ENCODE data around the gene FBXL7. TPM values are rescaled to one million over a fixed set of nuclear protein-coding genes. Genes with fewer than 3 reads are reported as not detected.

Gene FBXL7
- total RNA-seq, 1 donor from 2014 or later: 30.4 TPM

DNA sequence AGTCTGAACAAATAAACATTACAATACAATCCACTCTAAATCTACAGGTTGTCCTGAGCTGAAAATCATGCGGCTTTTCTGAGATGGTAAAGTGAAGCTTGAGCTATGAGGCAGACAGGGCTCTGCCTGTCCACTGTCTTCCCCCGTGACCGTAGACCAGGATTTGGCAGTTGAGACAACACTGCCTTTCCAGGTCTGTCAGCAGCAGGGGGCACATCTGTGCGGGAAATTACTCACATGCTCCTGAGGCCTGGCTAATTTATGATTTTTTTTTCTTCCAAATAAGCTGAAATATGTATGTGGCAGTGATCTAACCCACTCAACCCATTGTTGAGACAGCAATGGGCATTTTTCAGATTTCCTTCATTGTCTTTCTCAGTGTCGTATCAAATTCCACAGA lies 307.9 kb downstream of the FBXL7 start:
- intact Hi-C loops (cut with DNase I): no loop called here
- no peaks in the 10 kb centered on the region for H3K9me3 ChIP-seq
- DNase-seq (ENCODE audit: low spot score in 2 of 2): no peak
- no peak overlapping the region for H3K27ac ChIP-seq
- no peaks in the 10 kb centered on the region for H3K4me1 ChIP-seq
- no peaks in the 10 kb centered on the region for H3K36me3 ChIP-seq
- no peak overlapping the region for H3K4me3 ChIP-seq
- H3K27me3 ChIP-seq: no peaks in the 10 kb centered on the region
- TF ChIP-seq, protein P1, sequence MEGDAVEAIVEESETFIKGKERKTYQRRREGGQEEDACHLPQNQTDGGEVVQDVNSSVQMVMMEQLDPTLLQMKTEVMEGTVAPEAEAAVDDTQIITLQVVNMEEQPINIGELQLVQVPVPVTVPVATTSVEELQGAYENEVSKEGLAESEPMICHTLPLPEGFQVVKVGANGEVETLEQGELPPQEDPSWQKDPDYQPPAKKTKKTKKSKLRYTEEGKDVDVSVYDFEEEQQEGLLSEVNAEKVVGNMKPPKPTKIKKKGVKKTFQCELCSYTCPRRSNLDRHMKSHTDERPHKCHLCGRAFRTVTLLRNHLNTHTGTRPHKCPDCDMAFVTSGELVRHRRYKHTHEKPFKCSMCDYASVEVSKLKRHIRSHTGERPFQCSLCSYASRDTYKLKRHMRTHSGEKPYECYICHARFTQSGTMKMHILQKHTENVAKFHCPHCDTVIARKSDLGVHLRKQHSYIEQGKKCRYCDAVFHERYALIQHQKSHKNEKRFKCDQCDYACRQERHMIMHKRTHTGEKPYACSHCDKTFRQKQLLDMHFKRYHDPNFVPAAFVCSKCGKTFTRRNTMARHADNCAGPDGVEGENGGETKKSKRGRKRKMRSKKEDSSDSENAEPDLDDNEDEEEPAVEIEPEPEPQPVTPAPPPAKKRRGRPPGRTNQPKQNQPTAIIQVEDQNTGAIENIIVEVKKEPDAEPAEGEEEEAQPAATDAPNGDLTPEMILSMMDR (IDR thresholded peaks at IDR 0.05): no peak

DNA sequence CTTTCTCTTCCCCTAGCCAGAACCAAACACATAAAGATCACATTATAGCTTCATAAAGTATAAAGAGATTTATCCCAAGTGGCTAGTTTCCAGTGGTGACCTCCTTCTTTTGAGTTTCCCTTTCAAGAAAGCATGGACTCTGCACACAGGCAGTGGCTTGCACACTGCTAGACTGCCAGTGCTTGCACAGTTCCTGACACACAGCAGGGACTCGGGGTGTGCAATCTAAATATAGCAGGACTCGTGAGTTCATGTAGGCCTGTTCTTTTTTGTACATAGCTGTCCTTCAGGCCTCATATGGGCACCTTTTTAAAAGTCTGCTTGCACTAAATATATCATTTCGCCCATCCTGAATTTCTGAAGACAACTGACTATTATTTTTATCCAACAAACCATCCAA lies 308.6 kb downstream of the FBXL7 start:
- Histone ChIP-seq H3K27ac (no peak overlapping the region), H3K27me3 (no peaks in the 10 kb centered on the region), H3K36me3 (no peaks in the 10 kb centered on the region), H3K4me1 (no peaks in the 10 kb centered on the region), H3K9me3 (no peaks in the 10 kb centered on the region), H3K4me3 (no peak overlapping the region)
- TF ChIP-seq, protein P1 (IDR thresholded peaks at IDR 0.05): no peak
- intact Hi-C loops (cut with DNase I): no loop called here
- DNase-seq (ENCODE audit: low spot score in 2 of 2): no peak

DNA sequence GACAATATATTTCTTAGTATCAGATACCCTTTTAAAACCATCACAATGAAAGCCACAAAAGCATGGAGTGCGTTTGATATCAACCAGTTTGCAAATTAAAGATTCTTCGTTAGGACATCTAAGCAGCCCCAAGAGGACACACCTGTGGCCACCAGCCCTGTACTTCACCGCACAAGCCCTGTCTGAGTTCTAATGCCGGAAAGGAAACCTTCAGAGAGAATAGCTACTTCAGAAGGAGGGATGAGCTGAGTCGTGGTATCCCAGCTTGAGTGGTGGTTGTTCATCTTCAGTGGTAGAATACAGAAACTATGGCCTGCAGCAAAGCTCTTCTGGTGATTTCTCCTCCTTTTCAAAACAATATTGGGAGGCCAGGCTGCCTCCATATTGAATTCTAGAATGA lies 319.6 kb downstream of the FBXL7 start:
- TF ChIP-seq, protein P1 (IDR thresholded peaks at IDR 0.05): no peak
- H3K27ac ChIP-seq: no peak overlapping the region
- H3K36me3 ChIP-seq: no peaks in the 10 kb centered on the region
- no peak overlapping the region for H3K4me3 ChIP-seq
- no peak for DNase-seq (ENCODE audit: low spot score in 2 of 2)
- H3K9me3 ChIP-seq: no peaks in the 10 kb centered on the region
- peaks cover 0 to 3% of the 10 kb centered on the region in 2 donors for H3K4me1 ChIP-seq
- no peaks in the 10 kb centered on the region for H3K27me3 ChIP-seq
- intact Hi-C loops (cut with DNase I): loop anchor here (5.0 kb wide), 1 partner anchor 712 kb away; no protein-coding TSS in a partner anchor

DNA sequence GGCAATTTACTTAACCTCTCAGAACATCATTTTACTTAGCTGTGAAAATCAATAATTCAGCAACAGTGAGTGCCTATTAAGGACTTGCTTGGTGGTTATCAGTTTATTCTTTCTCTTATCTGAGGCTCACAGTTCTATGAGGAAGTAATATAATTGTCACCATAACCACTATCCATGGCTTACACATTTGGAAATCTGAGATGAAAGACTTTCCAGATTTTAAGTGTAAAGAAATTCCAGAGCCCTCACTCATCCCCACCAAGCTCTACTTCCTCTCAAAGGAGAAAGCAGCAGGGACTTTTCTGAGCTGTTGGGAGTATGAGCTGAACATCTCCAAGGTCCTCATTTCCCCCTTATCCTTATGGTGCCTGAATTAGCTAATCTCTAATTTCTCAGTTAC lies 321.5 kb downstream of the FBXL7 start:
- H3K36me3 ChIP-seq: no peaks in the 10 kb centered on the region
- peaks cover 0 to 9% of the 10 kb centered on the region in 2 donors for H3K4me1 ChIP-seq
- no peaks in the 10 kb centered on the region for H3K9me3 ChIP-seq
- intact Hi-C loops (cut with DNase I): loop anchor here (5.0 kb wide), 1 partner anchor 714 kb away; no protein-coding TSS in a partner anchor
- no peaks in the 10 kb centered on the region for H3K27me3 ChIP-seq
- DNase-seq (ENCODE audit: low spot score in 2 of 2): no peak
- H3K27ac ChIP-seq: no peak overlapping the region
- H3K4me3 ChIP-seq: no peak overlapping the region
- TF ChIP-seq, protein P1 (IDR thresholded peaks at IDR 0.05): no peak

DNA sequence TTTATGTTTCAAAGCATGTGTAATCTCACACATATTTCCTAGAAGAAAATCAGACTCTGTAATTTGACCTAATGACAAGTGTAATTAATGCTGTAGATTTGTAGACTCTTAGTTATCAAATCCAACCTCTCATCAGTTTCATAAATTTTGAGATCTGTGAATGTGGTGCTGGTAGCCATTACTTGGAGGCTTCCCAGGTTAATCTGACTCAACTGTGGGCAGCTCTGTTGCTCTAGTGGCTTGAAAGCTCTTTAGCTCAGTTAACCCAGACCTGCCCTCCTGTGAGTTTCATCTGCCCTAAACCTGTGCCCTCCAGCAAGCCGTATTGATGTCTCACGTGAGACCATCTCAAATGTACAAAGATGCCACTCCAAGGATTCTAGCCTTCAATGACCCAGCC lies 323.4 kb downstream of the FBXL7 start:
- intact Hi-C loops (cut with DNase I): loop anchor here (5.0 kb wide), 1 partner anchor 716 kb away; no protein-coding TSS in a partner anchor
- no peaks in the 10 kb centered on the region for H3K36me3 ChIP-seq
- peaks cover 0 to 9% of the 10 kb centered on the region in 2 donors for H3K4me1 ChIP-seq
- DNase-seq (ENCODE audit: low spot score in 2 of 2): no peak
- TF ChIP-seq, protein P1 (IDR thresholded peaks at IDR 0.05): no peak
- H3K9me3 ChIP-seq: no peaks in the 10 kb centered on the region
- no peaks in the 10 kb centered on the region for H3K27me3 ChIP-seq
- no peak overlapping the region for H3K27ac ChIP-seq
- no peak overlapping the region for H3K4me3 ChIP-seq

DNA sequence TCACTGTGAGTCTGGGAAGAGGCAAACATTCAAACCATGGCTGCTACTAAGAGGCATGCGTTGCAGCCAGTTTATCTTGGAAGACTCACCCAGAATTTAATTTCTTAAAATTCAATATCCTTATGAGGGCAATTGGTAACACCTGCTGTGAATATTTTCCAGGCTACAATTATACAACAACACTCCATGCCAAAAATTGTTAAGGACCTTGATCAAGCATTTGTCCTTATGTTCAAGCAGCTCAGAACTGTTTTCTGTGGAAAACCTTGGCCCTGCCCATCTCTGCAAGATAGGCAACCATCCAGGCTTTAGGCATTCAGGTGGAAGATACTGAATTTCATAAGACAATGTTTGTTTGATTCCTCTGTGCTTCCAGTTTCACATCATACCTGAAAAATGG lies 327.8 kb downstream of the FBXL7 start:
- no peaks in the 10 kb centered on the region for H3K9me3 ChIP-seq
- H3K27ac ChIP-seq: no peak overlapping the region
- intact Hi-C loops (cut with DNase I): no loop called here
- H3K36me3 ChIP-seq: no peaks in the 10 kb centered on the region
- H3K4me1 ChIP-seq: peaks cover 0 to 9% of the 10 kb centered on the region in 2 donors
- H3K27me3 ChIP-seq: no peaks in the 10 kb centered on the region
- H3K4me3 ChIP-seq: no peak overlapping the region
- TF ChIP-seq, protein P1 (IDR thresholded peaks at IDR 0.05): no peak
- no peak for DNase-seq (ENCODE audit: low spot score in 2 of 2)

Measured in ascending aorta (tissue), 2 donors.